GM23248 (cell line): ENCODE results near the gene SMYD3.

Experiments used
- EZH2 ChIP-seq: fragments of 200-600 bp; sonication (generic); IDR thresholded peaks from 2 replicates; pipeline ENCODE4 v1.6.1; 2018; ENCODE audit warnings: antibody characterized with exemption, mild to moderate bottlenecking; ENCODE audit not compliant: insufficient read depth, poor library complexity, severe bottlenecking
- EZH2phosphoT487 ChIP-seq: fragments of 200-600 bp; sonication (generic); IDR thresholded peaks from 2 replicates; pipeline ENCODE4 v1.6.1; 2018; ENCODE audit warnings: antibody characterized with exemption, moderate library complexity, mild to moderate bottlenecking, low read depth; ENCODE audit not compliant: insufficient read depth

- no peak for TF ChIP-seq EZH2phosphoT487
- TF ChIP-seq EZH2: no peak
Measured at GRCh38 chr1:246281639-246282038, 225.4 kb downstream of the SMYD3 start.
